A549 (cell line): ENCODE measurements around the gene IL17D. TPM values are rescaled to one million over a fixed set of nuclear protein-coding genes. Genes with fewer than 3 reads are reported as not detected.

Experiments used
- ATAC-seq, 2 experiments: fragments of 200-7000 bp in 1 of 2; fragments of >200 bp in 1 of 2; cut with Nextera tagmentation in 1 of 2; cut with Tn5 transposase in 1 of 2; 3 replicates each; pipeline versions ENCODE4 v1.8.0 to v1.9.1; 2018 to 2020; ENCODE audit warnings: mild to moderate bottlenecking in 1 of 2, moderate library complexity in 1 of 2
- CTCF ChIA-PET: fragments of 300-600 bp; sonication (Branson Sonifier 250); formaldehyde crosslinking; extraction: SDS; loops from one replicate; lab custom pipeline; 2021; ENCODE audit warnings: antibody characterized with exemption, inconsistent platforms; lab: Yijun Ruan, JAX
- POLR2A ChIA-PET: fragments of 350-600 bp; formaldehyde crosslinking; extraction: SDS; loops from one replicate; lab custom pipeline; 2021; ENCODE audit warnings: antibody characterized with exemption, inconsistent platforms; lab: Yijun Ruan, JAX
- DNase-seq, 2 experiments: peaks; one replicate each; pipeline versions ENCODE4 v3.0.0 to v3.0.0-alpha.2; 2011 to 2016; ENCODE audit warnings: low read depth in 1 of 2, low spot score in 1 of 2
- FAIRE-seq: peaks from 2 replicates; lab custom pipeline; 2011; peaks lifted over from hg19 to GRCh38; lab: Jason Lieb, UNC
- H3K27ac ChIP-seq, 2 experiments: fragments of >200 bp; sonication (Bioruptor Twin); formaldehyde crosslinking; 3 replicates each; pipeline ENCODE4 v1.5.1; 2016 to 2017
- H3K4me1 ChIP-seq: fragments of >200 bp; sonication (Bioruptor Twin); formaldehyde crosslinking; 3 replicates; pipeline ENCODE4 v1.6.1; 2016
- H3K4me2 ChIP-seq: fragments of >200 bp; sonication (Bioruptor Twin); formaldehyde crosslinking; 3 replicates; pipeline ENCODE4 v1.6.1; 2016
- H3K4me3 ChIP-seq: fragments of >200 bp; sonication (Bioruptor Twin); formaldehyde crosslinking; 3 replicates; pipeline ENCODE4 v1.5.1; 2016
- H3K9me3 ChIP-seq: fragments of >200 bp; sonication (Bioruptor Twin); formaldehyde crosslinking; 3 replicates; pipeline ENCODE4 v1.6.1; 2016
- BHLHE40 ChIP-seq: IDR thresholded peaks from 2 replicates; pipeline ENCODE4 v1.6.1; 2012; ENCODE audit warnings: low read depth, low read length, inconsistent platforms
- CBX2 ChIP-seq: fragments of 200-600 bp; sonication (generic); IDR thresholded peaks from 2 replicates; pipeline ENCODE4 v1.6.1; 2016; ENCODE audit warnings: low read depth, mild to moderate bottlenecking, borderline replicate concordance
- CEBPB ChIP-seq, 2 experiments: fragments of >200 bp in 1 of 2; sonication (Bioruptor Twin) in 1 of 2; formaldehyde crosslinking in 1 of 2; IDR thresholded peaks; 2 replicates each; pipeline ENCODE4 v1.6.1; 2012 to 2016
- EP300 ChIP-seq, 2 experiments: fragments of >200 bp; sonication (Bioruptor Twin); formaldehyde crosslinking; IDR thresholded peaks; 2 replicates in 1 of 2; 3 replicates in 1 of 2; pipeline ENCODE4 v1.6.1; 2016 to 2017
- FOSB ChIP-seq: fragments of 250-450 bp; sonication (Bioruptor Pico); IDR thresholded peaks from 2 replicates; pipeline ENCODE4 v1.5.0; 2020; ENCODE audit warnings: mild to moderate bottlenecking, moderate library complexity
- FOSL2 ChIP-seq, 2 experiments: fragments of 450-650 bp in 1 of 2; fragments of >200 bp in 1 of 2; sonication (Bioruptor Twin) in 1 of 2; formaldehyde crosslinking; IDR thresholded peaks; 2 replicates each; pipeline versions ENCODE4 v1.5.0 to v1.6.1; 2016 to 2020; ENCODE audit warnings: mild to moderate bottlenecking in 1 of 2, moderate library complexity in 1 of 2
- HOXB5 ChIP-seq: fragments of 250-450 bp; sonication (Bioruptor Pico); IDR thresholded peaks from 2 replicates; pipeline ENCODE4 v1.5.0; 2020; ENCODE audit warnings: mild to moderate bottlenecking, moderate library complexity
- NFE2L2 ChIP-seq: fragments of 150-350 bp; conservative IDR thresholded peaks from 2 replicates; pipeline ENCODE4 v1.6.1; 2014; ENCODE audit warnings: low read length
- NR3C1 ChIP-seq: fragments of >200 bp; sonication (Bioruptor Twin); formaldehyde crosslinking; IDR thresholded peaks from 3 replicates; pipeline ENCODE4 v1.6.1; 2017
- POLR2A ChIP-seq: IDR thresholded peaks from 2 replicates; pipeline ENCODE4 v1.6.1; 2012; ENCODE audit warnings: mild to moderate bottlenecking, low read length
- POLR2AphosphoS2 ChIP-seq: conservative IDR thresholded peaks from 2 replicates; pipeline ENCODE4 v1.6.1; 2012; ENCODE audit warnings: low read length, improper control_type of control experiment, inconsistent platforms
- TP53 ChIP-seq: fragments of 250-450 bp; sonication (Bioruptor Pico); IDR thresholded peaks from 2 replicates; pipeline ENCODE4 v1.5.0; 2021; ENCODE audit warnings: mild to moderate bottlenecking, moderate library complexity
- ZFP36 ChIP-seq: fragments of 450-650 bp; IDR thresholded peaks from 2 replicates; pipeline ENCODE4 v1.6.1; 2014; ENCODE audit warnings: borderline replicate concordance; ENCODE audit not compliant: partially characterized antibody
- ZSCAN20 ChIP-seq: fragments of 250-450 bp; sonication (Bioruptor Pico); IDR thresholded peaks from 2 replicates; pipeline ENCODE4 v1.8.0; 2022; ENCODE audit warnings: mild to moderate bottlenecking, moderate library complexity
- WGBS: methylation state at CpG from one replicate; pipeline ENCODE4 v1.1.6; 2017; ENCODE audit errors: missing lambda C conversion rate; 5-methylcytosine and 5-hydroxymethylcytosine counted together
- polyA plus RNA-seq, 4 experiments: library from polyadenylated mRNA; depleted of rRNA in 3 of 4; stranded (reverse); fragments of >200 nt; fragmentation: RNase III in 1 of 4; extraction: RNeasy Plus Mini Kit Qiagen cat#74134 plus additional on column Dnase treatment in 1 of 4; gene quantifications; 2 replicates in 3 of 4; 3 replicates in 1 of 4; pipeline ENCODE4 v1.2.3, GENCODE V29; 2011 to 2017
- TF ChIP-seq, protein P1 (sequence below): IDR thresholded peaks from 2 replicates; pipeline ENCODE4 v1.6.1; 2012
- TF ChIP-seq, protein P2 (sequence below): fragments of 250-450 bp; sonication (Bioruptor Pico); IDR thresholded peaks from 2 replicates; pipeline ENCODE4 v1.5.0; 2020; ENCODE audit warnings: low read depth, mild to moderate bottlenecking, moderate library complexity
- TF ChIP-seq, protein P3 (sequence below): fragments of >200 bp; sonication (Bioruptor Twin); formaldehyde crosslinking; IDR thresholded peaks from 3 replicates; pipeline ENCODE4 v1.5.1; 2016
- TF ChIP-seq, protein P4 (sequence below): IDR thresholded peaks from 2 replicates; pipeline ENCODE4 v1.6.1; 2012; ENCODE audit warnings: low read depth, borderline replicate concordance
- TF ChIP-seq, protein P5 (sequence below): IDR thresholded peaks from 2 replicates; pipeline ENCODE4 v1.6.1; 2012

Gene IL17D
- polyA plus RNA-seq, 2 of the 4 experiments (the other 2 are of a cell fraction): 0.30 to 0.44 TPM

DNA sequence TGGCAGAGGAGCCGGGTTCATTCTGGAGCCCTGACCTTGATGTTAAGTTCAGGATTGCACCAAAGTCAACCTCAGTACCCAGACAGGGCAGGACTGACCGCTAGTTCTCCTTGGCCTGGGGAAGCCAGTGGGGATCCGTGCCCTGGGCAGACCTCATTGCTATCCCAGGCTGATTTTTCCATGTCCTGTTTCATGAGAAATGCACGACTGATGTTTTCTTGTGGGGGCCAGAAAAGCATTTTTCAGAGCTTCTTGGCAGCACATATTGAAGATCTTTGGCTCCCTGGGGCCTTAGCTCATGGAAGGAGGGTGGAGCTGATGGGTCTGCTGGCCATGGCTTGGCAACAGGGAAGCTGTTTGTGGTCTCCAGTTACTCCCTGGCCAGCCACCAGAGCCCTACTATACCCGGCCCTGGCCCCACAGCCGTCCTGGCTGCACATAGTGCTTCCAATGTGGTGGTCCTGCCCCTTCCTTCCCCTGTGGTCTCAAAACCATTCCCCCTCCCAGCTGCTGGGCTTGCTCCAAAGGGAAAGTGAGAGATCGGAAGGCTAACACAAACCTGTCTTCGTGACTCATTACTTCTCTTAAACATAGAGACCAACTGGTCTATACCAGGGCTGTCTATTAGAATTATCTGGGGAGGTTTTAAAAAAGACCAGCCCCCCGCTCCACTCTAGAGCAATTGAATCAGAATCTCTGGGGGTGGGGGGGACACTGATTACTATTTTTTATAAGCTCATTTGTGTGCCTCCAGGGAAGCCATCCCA is 11.2 kb downstream of the IL17D start:
- no peak overlapping the region for H3K4me3 ChIP-seq
- TF ChIP-seq CBX2 (no peak), POLR2A (no peak), NFE2L2 (no peak), POLR2AphosphoS2 (no peak)
- no peaks in the 10 kb centered on the region for H3K9me3 ChIP-seq
- no peak overlapping the region for H3K4me2 ChIP-seq
- ChIA-PET CTCF (interaction anchor here (1.2 to 6.6 kb wide), 5 partner anchors 13 to 221 kb away, joined by 3 to 36 read pairs (median 5); no protein-coding TSS in a partner anchor), POLR2A (no interaction called here)
- no peak for ATAC-seq
- H3K27ac ChIP-seq: no peak overlapping the region
- no peak for FAIRE-seq
- DNase-seq: no peak
- peaks cover 2% of the 10 kb centered on the region; the same call in 1 of the 3 replicates for H3K4me1 ChIP-seq
- 86% methylated on average over 8 of the region's 9 CpGs for WGBS

DNA sequence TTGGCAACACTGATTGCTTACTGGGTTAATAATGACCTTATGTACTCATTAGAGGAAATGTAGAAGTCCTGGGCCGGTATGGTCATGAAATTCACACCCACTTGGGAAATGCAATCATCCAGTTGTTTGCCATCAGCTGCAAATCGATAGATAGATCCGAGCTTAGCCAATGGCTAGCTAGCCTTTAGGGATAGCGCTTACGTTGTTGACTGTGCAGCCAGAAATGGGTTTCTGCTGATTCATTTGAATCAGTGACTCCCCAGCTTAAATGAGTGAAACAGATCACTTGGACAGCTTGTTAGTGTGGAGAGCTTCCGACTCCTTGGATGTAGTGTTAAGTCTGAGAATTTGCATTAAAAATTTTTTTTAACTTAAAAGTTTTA is 11.8 kb downstream of the IL17D start:
- CTCF ChIA-PET: interaction anchor here (1.0 to 6.6 kb wide), 5 partner anchors 12 to 222 kb away, joined by 3 to 36 read pairs (median 5); partner anchors contain the start of gene IL17D
- Histone ChIP-seq H3K4me3 (no peak overlapping the region), H3K4me1 (no peaks in the 10 kb centered on the region), H3K9me3 (no peaks in the 10 kb centered on the region), H3K4me2 (no peak overlapping the region), H3K27ac (no peak overlapping the region)
- ATAC-seq (no peak), DNase-seq (no peak), FAIRE-seq (no peak)
- 80% methylated on average over 6 of the region's 6 CpGs for WGBS
- TF ChIP-seq BHLHE40 (no peak), TP53 (CRISPR knock-in tag) (no peak), ZSCAN20 (CRISPR knock-in tag) (no peak), NR3C1 (no peak), FOSL2 (IDR thresholded peaks at IDR 0.05) (no peak), FOSL2 (CRISPR knock-in tag; IDR thresholded peaks at IDR 0.05) (no peak), HOXB5 (CRISPR knock-in tag) (no peak), FOSB (CRISPR knock-in tag) (no peak), ZFP36 (no peak), EP300 (IDR thresholded peaks at IDR 0.05) (no peak), CEBPB (IDR thresholded peaks at IDR 0.05) (no peak), CBX2 (no peak), POLR2AphosphoS2 (no peak)
- TF ChIP-seq, protein P1, sequence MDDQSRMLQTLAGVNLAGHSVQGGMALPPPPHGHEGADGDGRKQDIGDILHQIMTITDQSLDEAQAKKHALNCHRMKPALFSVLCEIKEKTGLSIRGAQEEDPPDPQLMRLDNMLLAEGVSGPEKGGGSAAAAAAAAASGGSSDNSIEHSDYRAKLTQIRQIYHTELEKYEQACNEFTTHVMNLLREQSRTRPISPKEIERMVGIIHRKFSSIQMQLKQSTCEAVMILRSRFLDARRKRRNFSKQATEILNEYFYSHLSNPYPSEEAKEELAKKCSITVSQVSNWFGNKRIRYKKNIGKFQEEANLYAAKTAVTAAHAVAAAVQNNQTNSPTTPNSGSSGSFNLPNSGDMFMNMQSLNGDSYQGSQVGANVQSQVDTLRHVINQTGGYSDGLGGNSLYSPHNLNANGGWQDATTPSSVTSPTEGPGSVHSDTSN: no peak
- TF ChIP-seq, protein P2, sequence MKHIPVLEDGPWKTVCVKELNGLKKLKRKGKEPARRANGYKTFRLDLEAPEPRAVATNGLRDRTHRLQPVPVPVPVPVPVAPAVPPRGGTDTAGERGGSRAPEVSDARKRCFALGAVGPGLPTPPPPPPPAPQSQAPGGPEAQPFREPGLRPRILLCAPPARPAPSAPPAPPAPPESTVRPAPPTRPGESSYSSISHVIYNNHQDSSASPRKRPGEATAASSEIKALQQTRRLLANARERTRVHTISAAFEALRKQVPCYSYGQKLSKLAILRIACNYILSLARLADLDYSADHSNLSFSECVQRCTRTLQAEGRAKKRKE (CRISPR knock-in tag): no peak
- TF ChIP-seq, protein P3, sequence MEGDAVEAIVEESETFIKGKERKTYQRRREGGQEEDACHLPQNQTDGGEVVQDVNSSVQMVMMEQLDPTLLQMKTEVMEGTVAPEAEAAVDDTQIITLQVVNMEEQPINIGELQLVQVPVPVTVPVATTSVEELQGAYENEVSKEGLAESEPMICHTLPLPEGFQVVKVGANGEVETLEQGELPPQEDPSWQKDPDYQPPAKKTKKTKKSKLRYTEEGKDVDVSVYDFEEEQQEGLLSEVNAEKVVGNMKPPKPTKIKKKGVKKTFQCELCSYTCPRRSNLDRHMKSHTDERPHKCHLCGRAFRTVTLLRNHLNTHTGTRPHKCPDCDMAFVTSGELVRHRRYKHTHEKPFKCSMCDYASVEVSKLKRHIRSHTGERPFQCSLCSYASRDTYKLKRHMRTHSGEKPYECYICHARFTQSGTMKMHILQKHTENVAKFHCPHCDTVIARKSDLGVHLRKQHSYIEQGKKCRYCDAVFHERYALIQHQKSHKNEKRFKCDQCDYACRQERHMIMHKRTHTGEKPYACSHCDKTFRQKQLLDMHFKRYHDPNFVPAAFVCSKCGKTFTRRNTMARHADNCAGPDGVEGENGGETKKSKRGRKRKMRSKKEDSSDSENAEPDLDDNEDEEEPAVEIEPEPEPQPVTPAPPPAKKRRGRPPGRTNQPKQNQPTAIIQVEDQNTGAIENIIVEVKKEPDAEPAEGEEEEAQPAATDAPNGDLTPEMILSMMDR: no peak
- TF ChIP-seq, protein P4, sequence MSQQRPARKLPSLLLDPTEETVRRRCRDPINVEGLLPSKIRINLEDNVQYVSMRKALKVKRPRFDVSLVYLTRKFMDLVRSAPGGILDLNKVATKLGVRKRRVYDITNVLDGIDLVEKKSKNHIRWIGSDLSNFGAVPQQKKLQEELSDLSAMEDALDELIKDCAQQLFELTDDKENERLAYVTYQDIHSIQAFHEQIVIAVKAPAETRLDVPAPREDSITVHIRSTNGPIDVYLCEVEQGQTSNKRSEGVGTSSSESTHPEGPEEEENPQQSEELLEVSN: no peak
- TF ChIP-seq, protein P5, sequence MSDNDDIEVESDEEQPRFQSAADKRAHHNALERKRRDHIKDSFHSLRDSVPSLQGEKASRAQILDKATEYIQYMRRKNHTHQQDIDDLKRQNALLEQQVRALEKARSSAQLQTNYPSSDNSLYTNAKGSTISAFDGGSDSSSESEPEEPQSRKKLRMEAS: no peak
- POLR2A ChIA-PET: no interaction called here
